Osteocyte (in vitro differentiated cells): ENCODE measurements around the gene MSN. TPM values are rescaled to one million over a fixed set of nuclear protein-coding genes. Genes with fewer than 3 reads are reported as not detected.

Experiments used
- DNase-seq: peaks from one replicate; pipeline ENCODE4 v3.0.0; 2021; ENCODE audit warnings: mixed read lengths; ENCODE audit not compliant: unreplicated experiment; ENCODE audit errors: extremely low spot score
- H3K27ac Mint-ChIP-seq: one replicate; pipeline ENCODE4 v1.8.0; 2021; ENCODE audit warnings: mild to moderate bottlenecking, mixed read lengths; ENCODE audit not compliant: unreplicated experiment
- H3K27me3 Mint-ChIP-seq: one replicate; pipeline ENCODE4 v1.8.0; 2021; ENCODE audit warnings: mixed read lengths; ENCODE audit not compliant: unreplicated experiment
- H3K36me3 Mint-ChIP-seq: one replicate; pipeline ENCODE4 v1.8.0; 2021; ENCODE audit warnings: mixed read lengths; ENCODE audit not compliant: unreplicated experiment
- H3K4me1 Mint-ChIP-seq: one replicate; pipeline ENCODE4 v1.8.0; 2021; ENCODE audit warnings: mixed read lengths; ENCODE audit not compliant: unreplicated experiment
- H3K4me3 Mint-ChIP-seq: one replicate; pipeline ENCODE4 v1.8.0; 2021; ENCODE audit warnings: mild to moderate bottlenecking, moderate library complexity, mixed read lengths; ENCODE audit not compliant: unreplicated experiment
- H3K9me3 Mint-ChIP-seq: one replicate; pipeline ENCODE4 v1.8.0; 2021; ENCODE audit warnings: mixed read lengths; ENCODE audit not compliant: unreplicated experiment
- total RNA-seq: library from RNA; stranded (reverse); gene quantifications from 2 replicates; pipeline ENCODE4 v1.2.1, GENCODE V29; 2021
- TF ChIP-seq, protein P1 (sequence below): fragments of 200-600 bp; sonication (generic); IDR thresholded peaks from 2 replicates; pipeline ENCODE4 v1.5.0; 2021; ENCODE audit warnings: antibody characterized with exemption, mild to moderate bottlenecking, moderate library complexity

Gene MSN
- total RNA-seq, 1 donor from 2014 or later, result 236 TPM

- H3K4me1 Mint-ChIP-seq, result peaks cover 30% of the 10 kb centered on the region
- H3K36me3 Mint-ChIP-seq, result peaks cover 2% of the 10 kb centered on the region
Measured at GRCh38 chrX:65681810-65682209, 14.4 kb downstream of the MSN start.

DNA sequence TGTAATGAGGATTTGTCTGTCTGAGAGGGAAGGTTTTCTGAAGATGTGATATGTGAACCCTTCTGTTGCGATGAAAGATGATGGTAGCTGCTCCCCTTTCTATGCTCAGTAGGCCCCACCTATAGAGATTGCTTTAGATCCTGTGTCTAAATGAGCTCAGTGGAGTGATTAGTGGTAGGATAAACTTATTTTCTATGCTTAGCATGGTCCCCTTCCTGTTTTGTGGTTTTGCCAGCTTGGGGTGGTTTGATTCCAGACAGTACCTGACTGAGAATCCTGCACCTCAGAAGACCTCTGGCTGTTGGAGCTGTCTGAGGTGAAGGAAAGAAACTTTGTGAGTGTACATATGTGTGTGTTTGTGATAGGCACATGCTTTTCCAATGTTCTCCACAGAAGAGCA lies 17.7 kb downstream of the MSN start:
- Mint-ChIP-seq H3K9me3 (peaks cover 3% of the 10 kb centered on the region), H3K36me3 (peaks cover 2% of the 10 kb centered on the region), H3K27me3 (no peaks in the 10 kb centered on the region), H3K4me1 (peaks cover 27% of the 10 kb centered on the region), H3K4me3 (no peak overlapping the region), H3K27ac (no peak overlapping the region)
- no peak for DNase-seq
- TF ChIP-seq, protein P1, sequence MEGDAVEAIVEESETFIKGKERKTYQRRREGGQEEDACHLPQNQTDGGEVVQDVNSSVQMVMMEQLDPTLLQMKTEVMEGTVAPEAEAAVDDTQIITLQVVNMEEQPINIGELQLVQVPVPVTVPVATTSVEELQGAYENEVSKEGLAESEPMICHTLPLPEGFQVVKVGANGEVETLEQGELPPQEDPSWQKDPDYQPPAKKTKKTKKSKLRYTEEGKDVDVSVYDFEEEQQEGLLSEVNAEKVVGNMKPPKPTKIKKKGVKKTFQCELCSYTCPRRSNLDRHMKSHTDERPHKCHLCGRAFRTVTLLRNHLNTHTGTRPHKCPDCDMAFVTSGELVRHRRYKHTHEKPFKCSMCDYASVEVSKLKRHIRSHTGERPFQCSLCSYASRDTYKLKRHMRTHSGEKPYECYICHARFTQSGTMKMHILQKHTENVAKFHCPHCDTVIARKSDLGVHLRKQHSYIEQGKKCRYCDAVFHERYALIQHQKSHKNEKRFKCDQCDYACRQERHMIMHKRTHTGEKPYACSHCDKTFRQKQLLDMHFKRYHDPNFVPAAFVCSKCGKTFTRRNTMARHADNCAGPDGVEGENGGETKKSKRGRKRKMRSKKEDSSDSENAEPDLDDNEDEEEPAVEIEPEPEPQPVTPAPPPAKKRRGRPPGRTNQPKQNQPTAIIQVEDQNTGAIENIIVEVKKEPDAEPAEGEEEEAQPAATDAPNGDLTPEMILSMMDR, result no peak

More at GRCh38 chrX:65681810-65682209, 14.4 kb downstream of the MSN start:
- TF ChIP-seq, protein P1, result no peak
- DNase-seq, result no peak
- no peak overlapping the region for H3K27ac Mint-ChIP-seq
- H3K9me3 Mint-ChIP-seq, result no peaks in the 10 kb centered on the region
- H3K4me3 Mint-ChIP-seq, result no peak overlapping the region
- H3K27me3 Mint-ChIP-seq, result no peaks in the 10 kb centered on the region

GRCh38 chrX:65686236-65686635 lies 18.8 kb downstream of the MSN start:
- Mint-ChIP-seq H3K27me3 (no peaks in the 10 kb centered on the region), H3K4me1 (peaks cover 32% of the 10 kb centered on the region), H3K9me3 (peaks cover 4% of the 10 kb centered on the region), H3K27ac (peak overlapping the region; percentile 27), H3K4me3 (no peak overlapping the region), H3K36me3 (peaks cover 2% of the 10 kb centered on the region)
- DNase-seq, result no peak
- TF ChIP-seq, protein P1, result no peak

- Mint-ChIP-seq H3K36me3 (peaks cover under 1% of the 10 kb centered on the region), H3K4me3 (no peak overlapping the region), H3K4me1 (peaks cover 37% of the 10 kb centered on the region), H3K27ac (no peak overlapping the region), H3K9me3 (peaks cover 8% of the 10 kb centered on the region), H3K27me3 (no peaks in the 10 kb centered on the region)
- DNase-seq, result no peak
- TF ChIP-seq, protein P1, result no peak
Measured at GRCh38 chrX:65687367-65687766, 19.9 kb downstream of the MSN start.

GRCh38 chrX:65688403-65688871 lies 21.0 kb downstream of the MSN start:
- Mint-ChIP-seq H3K4me3 (no peak overlapping the region), H3K4me1 (peaks cover 36% of the 10 kb centered on the region)
- no peak for DNase-seq

More at GRCh38 chrX:65688403-65688871, 21.0 kb downstream of the MSN start:
- Mint-ChIP-seq H3K9me3 (peaks cover 8% of the 10 kb centered on the region), H3K36me3 (no peaks in the 10 kb centered on the region), H3K27ac (no peak overlapping the region), H3K27me3 (no peaks in the 10 kb centered on the region)
- TF ChIP-seq, protein P1, result no peak
